HCT116 (cell line): Measurements from ENCODE around the gene CUBN. TPM values are rescaled to one million over a fixed set of nuclear protein-coding genes. Genes with fewer than 3 reads are reported as not detected.

Source experiments
- ATAC-seq: fragments of 200-7000 bp; cut with Tn5 transposase; 2 replicates; pipeline ENCODE4 v1.9.1; 2020; ENCODE audit warnings: mild to moderate bottlenecking, moderate library complexity
- Bru-seq: library from RNA; stranded (reverse); fragments of 400-500 nt; gene quantifications from one replicate; lab custom pipeline; 2021; lab: Mats Ljungman, UMichigan
- BruChase-seq, 2 experiments: library from RNA; stranded (reverse); fragments of 400-500 nt; gene quantifications; one replicate each; lab custom pipeline; 2021; lab: Mats Ljungman, UMichigan
- BruUV-seq: library from RNA; stranded (reverse); fragments of 400-500 nt; replicated peaks from 2 replicates; lab custom pipeline; 2021; lab: Mats Ljungman, UMichigan
- CTCF ChIA-PET: fragments of 300-600 bp; sonication (Branson Sonifier 250); formaldehyde crosslinking; loops from one replicate; lab custom pipeline; 2021; ENCODE audit warnings: antibody characterized with exemption; lab: Charles Lee
- POLR2A ChIA-PET: fragments of 300-600, 350-600 bp; sonication (Branson Sonifier 250); formaldehyde crosslinking; loops from one replicate; lab custom pipeline; 2021; ENCODE audit warnings: antibody characterized with exemption; lab: Charles Lee
- RAD21 ChIA-PET, 2 experiments: fragments of 300-600 bp; sonication (Branson Sonifier 250); formaldehyde crosslinking; loops; one replicate each; lab custom pipeline; 2023; ENCODE audit warnings: low total read pairs in 2 of 2; ENCODE audit not compliant: uncharacterized antibody in 2 of 2, unreplicated experiment in 2 of 2, low non-redundant PET in 1 of 2; lab: Charles Lee
- DNase-seq: peaks from one replicate; pipeline ENCODE4 v3.0.0-alpha.2; 2010; ENCODE audit warnings: low read depth, low spot score
- H2AFZ ChIP-seq: fragments of 200-600 bp; shearing (Covaris generic), sonication (generic); 2 replicates; pipeline ENCODE4 v1.6.1; 2017; ENCODE audit warnings: low read depth, mixed run types, mixed read lengths, antibody characterized with exemption, low read length; ENCODE audit not compliant: poor library complexity, severe bottlenecking
- H3K27ac ChIP-seq: 2 replicates; pipeline ENCODE4 v1.5.1; 2012; ENCODE audit warnings: low read depth, low read length
- H3K27me3 ChIP-seq: fragments of 200-600 bp; sonication (generic); 2 replicates; pipeline ENCODE4 v1.6.1; 2016; ENCODE audit warnings: mixed run types, low read length, mixed read lengths; ENCODE audit not compliant: insufficient read depth
- H3K36me3 ChIP-seq, 2 experiments: fragments of 200-500 bp in 1 of 2; fragments of 200-600 bp in 1 of 2; sonication (Bioruptor generic) in 1 of 2; sonication (generic) in 1 of 2; 2 replicates each; pipeline versions ENCODE4 v1.5.1 to v1.6.1; 2014 to 2016; ENCODE audit warnings: low read length in 2 of 2, inconsistent platforms in 1 of 2, mixed read lengths in 1 of 2, mixed run types in 1 of 2; ENCODE audit not compliant: insufficient read depth in 2 of 2, control insufficient read depth in 1 of 2
- H3K4me1 ChIP-seq, 2 experiments: fragments of 200-600 bp in 1 of 2; sonication (generic) in 1 of 2; 2 replicates each; pipeline versions ENCODE4 v1.5.1 to v1.6.1; 2012 to 2017; ENCODE audit warnings: low read length in 2 of 2, inconsistent platforms in 1 of 2, mild to moderate bottlenecking in 1 of 2, mixed read lengths in 1 of 2, mixed run types in 1 of 2, moderate library complexity in 1 of 2; ENCODE audit not compliant: insufficient read depth in 2 of 2, control insufficient read depth in 1 of 2
- H3K4me2 ChIP-seq: fragments of 200-600 bp; sonication (generic); 2 replicates; pipeline ENCODE4 v1.6.1; 2017; ENCODE audit warnings: mixed run types, low read length, mixed read lengths
- H3K4me3 ChIP-seq, 2 experiments: fragments of 200-600 bp in 1 of 2; sonication (generic) in 1 of 2; replicated peaks in 1 of 2; 2 replicates each; pipeline ENCODE4 v1.5.1; 2011 to 2016; ENCODE audit warnings: low read length in 2 of 2, control low read depth in 1 of 2, low read depth in 1 of 2, mild to moderate bottlenecking in 1 of 2, mixed read lengths in 1 of 2, mixed run types in 1 of 2
- H3K79me2 ChIP-seq: fragments of 200-600 bp; sonication (generic); 2 replicates; pipeline ENCODE4 v1.6.1; 2017; ENCODE audit warnings: mild to moderate bottlenecking, mixed run types, low read length, moderate library complexity, mixed read lengths; ENCODE audit not compliant: insufficient read depth
- H3K9ac ChIP-seq: fragments of 200-600 bp; sonication (generic); 2 replicates; pipeline ENCODE4 v1.6.1; 2016; ENCODE audit warnings: low read length, mixed read lengths
- H3K9me2 ChIP-seq: fragments of 200-600 bp; sonication (generic), shearing (Covaris generic); 2 replicates; pipeline ENCODE4 v1.6.1; 2017; ENCODE audit warnings: mixed run types, mild to moderate bottlenecking, moderate library complexity; ENCODE audit not compliant: insufficient read depth
- H3K9me3 ChIP-seq, 2 experiments: fragments of 200-500 bp in 1 of 2; fragments of 200-600 bp in 1 of 2; sonication (Bioruptor generic) in 1 of 2; sonication (generic) in 1 of 2; 2 replicates each; pipeline ENCODE4 v1.6.1; 2014 to 2017; ENCODE audit warnings: low read length in 2 of 2, mixed read lengths in 2 of 2, inconsistent platforms in 1 of 2, low read depth in 1 of 2, mild to moderate bottlenecking in 1 of 2, mixed run types in 1 of 2, moderate library complexity in 1 of 2; ENCODE audit not compliant: control insufficient read depth in 1 of 2, insufficient read depth in 1 of 2
- H4K20me1 ChIP-seq: fragments of 200-600 bp; sonication (generic), shearing (Covaris generic); 2 replicates; pipeline ENCODE4 v1.6.1; 2017; ENCODE audit warnings: mixed run types, mild to moderate bottlenecking, moderate library complexity; ENCODE audit not compliant: insufficient read depth
- ELF1 ChIP-seq: IDR thresholded peaks from 2 replicates; pipeline ENCODE4 v1.6.1; 2012; ENCODE audit warnings: low read depth, borderline replicate concordance
- EZH2 ChIP-seq: fragments of 200-600 bp; sonication (generic); IDR thresholded peaks from 2 replicates; pipeline ENCODE4 v1.6.1; 2017; ENCODE audit warnings: antibody characterized with exemption, mixed run types
- EZH2phosphoT487 ChIP-seq: fragments of 200-600 bp; IDR thresholded peaks from 2 replicates; pipeline ENCODE4 v1.6.1; 2018; ENCODE audit warnings: antibody characterized with exemption, borderline replicate concordance
- JUND ChIP-seq: IDR thresholded peaks from 2 replicates; pipeline ENCODE4 v1.6.1; 2012
- RAD21 ChIP-seq: IDR thresholded peaks from 2 replicates; pipeline ENCODE4 v1.6.1; 2012; ENCODE audit warnings: low read depth, mild to moderate bottlenecking
- TCF7L2 ChIP-seq: IDR thresholded peaks from 2 replicates; pipeline ENCODE4 v1.7.0; 2011; ENCODE audit warnings: borderline replicate concordance, inconsistent platforms; ENCODE audit not compliant: insufficient read depth, insufficient read length; ENCODE audit errors: extremely low read depth
- YY1 ChIP-seq: IDR thresholded peaks from 2 replicates; pipeline ENCODE4 v1.6.1; 2011; ENCODE audit warnings: low read length, low read depth, moderate library complexity, mild to moderate bottlenecking; ENCODE audit not compliant: insufficient replicate concordance; ENCODE audit errors: extremely low read depth
- intact Hi-C: fragments of 100-400 bp; cut with micrococcal nuclease; formaldehyde crosslinking; loops from 2 replicates; pipeline ENCODE4 v1.10.0; 2022
- long read RNA-seq: library from polyadenylated mRNA; unstranded; transcript quantifications from one replicate; pipeline ENCODE4 v2.0.0, GENCODE V29; 2021; ENCODE audit not compliant: unreplicated experiment
- polyA plus RNA-seq: library from polyadenylated mRNA; unstranded; fragments of >200 nt; gene quantifications from 2 replicates; pipeline ENCODE4 v1.2.1, GENCODE V29; 2012; ENCODE audit warnings: missing spikeins
- total RNA-seq: library from RNA; stranded (reverse); gene quantifications from one replicate; pipeline ENCODE4 v1.2.1, GENCODE V29; 2021; ENCODE audit not compliant: unreplicated experiment
- TF ChIP-seq, protein P1 (sequence below): IDR thresholded peaks from 2 replicates; pipeline ENCODE4 v1.6.1; 2012; ENCODE audit warnings: low read depth
- TF ChIP-seq, protein P2 (sequence below): IDR thresholded peaks from 2 replicates; pipeline ENCODE4 v1.6.1; 2011; ENCODE audit warnings: mild to moderate bottlenecking, low read length, moderate library complexity; ENCODE audit not compliant: insufficient replicate concordance; ENCODE audit errors: extremely low read depth
- TF ChIP-seq, protein P3 (sequence below): IDR thresholded peaks from 2 replicates; pipeline ENCODE4 v1.6.1; 2012

The CUBN gene
- total RNA-seq (1.2 TPM), Bru-seq, nascent RNA (percentile 32 among the genes with signal in this experiment), BruChase-seq, experiment 1, labeled RNA remaining after a 6-hour chase (percentile 37 among the genes with signal in this experiment), BruChase-seq, experiment 2, labeled RNA remaining after a 2-hour chase (percentile 35 among the genes with signal in this experiment)
- polyA plus RNA-seq, result 0.10 and 0.39 TPM in 2 replicates
- long read RNA-seq, partial matches to known transcripts, result 0 of 1 reads
- long read RNA-seq, other reads (novel, unspliced or antisense), result 1 of 1 reads

DNA sequence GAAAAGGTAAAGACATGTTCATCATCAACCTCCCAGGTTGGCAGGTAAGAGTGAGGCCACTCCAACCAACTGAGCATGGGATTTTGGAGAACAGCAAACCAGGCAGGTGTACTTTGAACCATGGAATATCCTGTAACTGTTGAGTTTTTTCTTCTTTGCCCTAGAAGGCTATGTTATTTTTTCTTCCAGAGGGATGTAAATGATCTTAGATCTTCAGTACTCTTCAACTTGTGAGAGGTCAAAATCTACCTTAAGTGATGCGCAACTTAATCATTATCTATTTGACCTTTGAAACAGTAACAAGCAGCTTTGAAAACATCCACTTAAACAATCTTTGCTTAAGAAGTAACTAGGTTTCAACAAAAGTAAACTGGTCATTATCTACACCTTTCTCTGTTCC is at the start of gene CUBN:
Gene CUBN, minus strand, starts transcription at position 71 of the 400 bp plus-strand sequence. Its CDS starts 46 bp downstream, at position 25.
- ChIA-PET RAD21 (no interaction called here), CTCF (no interaction called here), POLR2A (no interaction called here)
- H4K20me1 ChIP-seq, result no peaks in the 10 kb centered on the region
- H2AFZ ChIP-seq, result no peak within 1 kb of the TSS
- no peak for DNase-seq
- BruUV-seq, result no TSS peak
- no peak within 1 kb of the TSS for H3K27ac ChIP-seq
- TF ChIP-seq, protein P1, sequence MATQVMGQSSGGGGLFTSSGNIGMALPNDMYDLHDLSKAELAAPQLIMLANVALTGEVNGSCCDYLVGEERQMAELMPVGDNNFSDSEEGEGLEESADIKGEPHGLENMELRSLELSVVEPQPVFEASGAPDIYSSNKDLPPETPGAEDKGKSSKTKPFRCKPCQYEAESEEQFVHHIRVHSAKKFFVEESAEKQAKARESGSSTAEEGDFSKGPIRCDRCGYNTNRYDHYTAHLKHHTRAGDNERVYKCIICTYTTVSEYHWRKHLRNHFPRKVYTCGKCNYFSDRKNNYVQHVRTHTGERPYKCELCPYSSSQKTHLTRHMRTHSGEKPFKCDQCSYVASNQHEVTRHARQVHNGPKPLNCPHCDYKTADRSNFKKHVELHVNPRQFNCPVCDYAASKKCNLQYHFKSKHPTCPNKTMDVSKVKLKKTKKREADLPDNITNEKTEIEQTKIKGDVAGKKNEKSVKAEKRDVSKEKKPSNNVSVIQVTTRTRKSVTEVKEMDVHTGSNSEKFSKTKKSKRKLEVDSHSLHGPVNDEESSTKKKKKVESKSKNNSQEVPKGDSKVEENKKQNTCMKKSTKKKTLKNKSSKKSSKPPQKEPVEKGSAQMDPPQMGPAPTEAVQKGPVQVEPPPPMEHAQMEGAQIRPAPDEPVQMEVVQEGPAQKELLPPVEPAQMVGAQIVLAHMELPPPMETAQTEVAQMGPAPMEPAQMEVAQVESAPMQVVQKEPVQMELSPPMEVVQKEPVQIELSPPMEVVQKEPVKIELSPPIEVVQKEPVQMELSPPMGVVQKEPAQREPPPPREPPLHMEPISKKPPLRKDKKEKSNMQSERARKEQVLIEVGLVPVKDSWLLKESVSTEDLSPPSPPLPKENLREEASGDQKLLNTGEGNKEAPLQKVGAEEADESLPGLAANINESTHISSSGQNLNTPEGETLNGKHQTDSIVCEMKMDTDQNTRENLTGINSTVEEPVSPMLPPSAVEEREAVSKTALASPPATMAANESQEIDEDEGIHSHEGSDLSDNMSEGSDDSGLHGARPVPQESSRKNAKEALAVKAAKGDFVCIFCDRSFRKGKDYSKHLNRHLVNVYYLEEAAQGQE, result no peak
- TF ChIP-seq YY1 (no peak), EZH2 (no peak), JUND (no peak), EZH2phosphoT487 (no peak), ELF1 (no peak), TCF7L2 (no peak), RAD21 (no peak)
- TF ChIP-seq, protein P2, sequence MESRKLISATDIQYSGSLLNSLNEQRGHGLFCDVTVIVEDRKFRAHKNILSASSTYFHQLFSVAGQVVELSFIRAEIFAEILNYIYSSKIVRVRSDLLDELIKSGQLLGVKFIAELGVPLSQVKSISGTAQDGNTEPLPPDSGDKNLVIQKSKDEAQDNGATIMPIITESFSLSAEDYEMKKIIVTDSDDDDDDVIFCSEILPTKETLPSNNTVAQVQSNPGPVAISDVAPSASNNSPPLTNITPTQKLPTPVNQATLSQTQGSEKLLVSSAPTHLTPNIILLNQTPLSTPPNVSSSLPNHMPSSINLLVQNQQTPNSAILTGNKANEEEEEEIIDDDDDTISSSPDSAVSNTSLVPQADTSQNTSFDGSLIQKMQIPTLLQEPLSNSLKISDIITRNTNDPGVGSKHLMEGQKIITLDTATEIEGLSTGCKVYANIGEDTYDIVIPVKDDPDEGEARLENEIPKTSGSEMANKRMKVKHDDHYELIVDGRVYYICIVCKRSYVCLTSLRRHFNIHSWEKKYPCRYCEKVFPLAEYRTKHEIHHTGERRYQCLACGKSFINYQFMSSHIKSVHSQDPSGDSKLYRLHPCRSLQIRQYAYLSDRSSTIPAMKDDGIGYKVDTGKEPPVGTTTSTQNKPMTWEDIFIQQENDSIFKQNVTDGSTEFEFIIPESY, result no peak
- TF ChIP-seq, protein P3, sequence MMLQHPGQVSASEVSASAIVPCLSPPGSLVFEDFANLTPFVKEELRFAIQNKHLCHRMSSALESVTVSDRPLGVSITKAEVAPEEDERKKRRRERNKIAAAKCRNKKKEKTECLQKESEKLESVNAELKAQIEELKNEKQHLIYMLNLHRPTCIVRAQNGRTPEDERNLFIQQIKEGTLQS, result no peak
- H3K4me1 ChIP-seq, result no peaks in the 10 kb centered on the region; a peak in 1 of 4 replicates
- no peak within 1 kb of the TSS for H3K4me3 ChIP-seq
- no peaks in the 10 kb centered on the region for H3K9me3 ChIP-seq
- no peak within 1 kb of the TSS for H3K9ac ChIP-seq
- H3K9me2 ChIP-seq, result no peaks in the 10 kb centered on the region
- H3K4me2 ChIP-seq, result no peak within 1 kb of the TSS
- ATAC-seq, result no peak
- H3K79me2 ChIP-seq, result no peaks in the 10 kb centered on the region
- H3K36me3 ChIP-seq, result no peaks in the 10 kb centered on the region
- no peaks in the 10 kb centered on the region for H3K27me3 ChIP-seq
- intact Hi-C loops, result no loop called here
